Measurements from ENCODE around the gene AIPL1. TPM values are rescaled to one million over a fixed set of nuclear protein-coding genes. Genes with fewer than 3 reads are reported as not detected.

The AIPL1 gene
- total and polyA plus RNA-seq, 2 of the 4 experiments (the other 2 are of a cell fraction), result not detected

- CTCF ChIA-PET, result no interaction called here
- in situ Hi-C loops (cut with MboI; ENCODE audit: low sequenced_read_pairs), result no loop called here
- Histone ChIP-seq H3K79me1 (ENCODE audit: low read depth in 1 of 2, low read length in 2 of 2) (no peaks in the 10 kb centered on the region), H2BK5ac (ENCODE audit: low read depth, low read length, poor library complexity, severe bottlenecking) (no peak overlapping the region), H3K27me3 (ENCODE audit: control insufficient read depth, insufficient read depth, low read length) (no peaks in the 10 kb centered on the region), H4K5ac (ENCODE audit: low read depth, low read length) (no peak overlapping the region), H3K4ac (ENCODE audit: low read depth, low read length) (no peak overlapping the region), H3K4me2 (ENCODE audit: low read depth, low read length) (no peak overlapping the region), H2AFZ (replicated peaks; ENCODE audit: low read length, poor library complexity) (no peak overlapping the region), H4K8ac (ENCODE audit: low read depth in 2 of 2, low read length in 2 of 2) (no peak overlapping the region), H3K27ac (ENCODE audit: insufficient read depth, low read length) (no peak overlapping the region), H2AK9ac (replicated peaks; ENCODE audit: low read depth, low read length, poor library complexity) (no peak overlapping the region), H3K14ac (replicated peaks; ENCODE audit: low read depth, low read length) (no peak overlapping the region), H3K36me3 (ENCODE audit: control insufficient read depth, insufficient read depth, low read length) (no peaks in the 10 kb centered on the region), H2BK15ac (ENCODE audit: low read depth, low read length) (no peak overlapping the region), H3K23ac (ENCODE audit: low read depth, low read length) (no peak overlapping the region), H3K9ac (ENCODE audit: low read depth, low read length) (no peak overlapping the region), H2AK5ac (ENCODE audit: low read depth, low read length) (no peak overlapping the region), H3K56ac (ENCODE audit: extremely low read depth, insufficient read depth, low read length) (no peak overlapping the region), H3K4me3 (ENCODE audit: insufficient read depth, low read depth, low read length) (no peak overlapping the region), H4K20me1 (ENCODE audit: insufficient read depth, low read length) (no peaks in the 10 kb centered on the region), H3K4me1 (ENCODE audit: control insufficient read depth, insufficient read depth, low read length) (peaks cover 11% of the 10 kb centered on the region), H4K91ac (ENCODE audit: insufficient read depth, low read depth, low read length) (no peak overlapping the region), H3K9me1 (ENCODE audit: insufficient read depth, low read length) (peaks cover 9% of the 10 kb centered on the region), H2BK120ac (ENCODE audit: low read depth, low read length) (no peak overlapping the region), H3K9me3 (ENCODE audit: control insufficient read depth, insufficient read depth, low read length) (no peaks in the 10 kb centered on the region), H2BK20ac (ENCODE audit: low read depth, low read length) (no peak overlapping the region), H3K18ac (ENCODE audit: low read depth, low read length) (no peak overlapping the region)
- ATAC-seq (ENCODE audit: low read depth) (no peak), DNase-seq (no peak)
- BruUV-seq (replicated peaks), result no TSS peak
- intact Hi-C loops (cut with micrococcal nuclease), result no loop called here
- dilution Hi-C loops (cut with HindIII; ENCODE audit: low sequenced_read_pairs, unreplicated experiment), result no loop called here
- POLR2A ChIA-PET (ENCODE audit: unreplicated experiment), result no interaction called here
- WGBS, 2 experiments (ENCODE audit: extremely low coverage in 2 of 2, insufficient read length in 1 of 2), result 81% methylated on average over 5 of the region's 9 CpGs; no CpG with 5 or more reads in 1 of the 2 experiments
- no peak for TF ChIP-seq RAD21 (IDR thresholded peaks at IDR 0.05; ENCODE audit: low read length)
- no peak for TF ChIP-seq CTCF (conservative IDR thresholded peaks at IDR 0.05; ENCODE audit: low read depth, low read length)
- TF ChIP-seq BHLHE40 (IDR thresholded peaks at IDR 0.05; ENCODE audit: low read depth, low read length), result no peak
- no peak for TF ChIP-seq RFX5 (IDR thresholded peaks at IDR 0.05; ENCODE audit: low read depth, low read length)
- TF ChIP-seq FOS (IDR thresholded peaks at IDR 0.05; ENCODE audit: low read depth, low read length), result no peak
Measured at GRCh38 chr17:6460531-6461161, 25.7 kb upstream of the AIPL1 start.
